Measurements from ENCODE around the gene FIP1L1.

GRCh38 chr4:53465891-53466290, 88.5 kb downstream of the FIP1L1 start:
- no peak for TF ChIP-seq OSR1 (CRISPR knock-in tag; IDR thresholded peaks at IDR 0.05)
- TF ChIP-seq ESRRG (CRISPR knock-in tag; IDR thresholded peaks at IDR 0.05), result no peak
- no peak for TF ChIP-seq TCF4 (CRISPR knock-in tag; IDR thresholded peaks at IDR 0.05; ENCODE audit: borderline replicate concordance)
- no peak for TF ChIP-seq PATZ1 (CRISPR knock-in tag; IDR thresholded peaks at IDR 0.05; ENCODE audit: borderline replicate concordance)
- TF ChIP-seq ZNF8 (CRISPR knock-in tag; IDR thresholded peaks at IDR 0.05), result no peak
- no peak for TF ChIP-seq ZNF565 (CRISPR knock-in tag; conservative IDR thresholded peaks at IDR 0.05; ENCODE audit: low read depth)
- no peak for TF ChIP-seq ISL1 (CRISPR knock-in tag; IDR thresholded peaks at IDR 0.05)
- TF ChIP-seq POU6F1 (CRISPR knock-in tag; IDR thresholded peaks at IDR 0.05; ENCODE audit: borderline replicate concordance, low read depth), result no peak
- no peak for TF ChIP-seq RARB (CRISPR knock-in tag; IDR thresholded peaks at IDR 0.05)
- no peak for TF ChIP-seq SNAI2 (CRISPR knock-in tag; IDR thresholded peaks at IDR 0.05)
- no peak for TF ChIP-seq ZFP30 (CRISPR knock-in tag; IDR thresholded peaks at IDR 0.05)

Data from SK-N-SH treated with all-trans-retinoic acid at 6 μM for 48 hours (cell line).